Measurements from ENCODE around the gene SLC41A1. TPM values are rescaled to one million over a fixed set of nuclear protein-coding genes. Genes with fewer than 3 reads are reported as not detected.
A peak's percentile ranks its signal among the peaks of the same experiment; 100 is the strongest.

The SLC41A1 gene
- total and polyA plus RNA-seq, 9 of the 15 experiments (the other 6 are each of a cell fraction or from before 2014, with no cell fraction given) = 4.1 to 29.3 (median 11.4) TPM

DNA sequence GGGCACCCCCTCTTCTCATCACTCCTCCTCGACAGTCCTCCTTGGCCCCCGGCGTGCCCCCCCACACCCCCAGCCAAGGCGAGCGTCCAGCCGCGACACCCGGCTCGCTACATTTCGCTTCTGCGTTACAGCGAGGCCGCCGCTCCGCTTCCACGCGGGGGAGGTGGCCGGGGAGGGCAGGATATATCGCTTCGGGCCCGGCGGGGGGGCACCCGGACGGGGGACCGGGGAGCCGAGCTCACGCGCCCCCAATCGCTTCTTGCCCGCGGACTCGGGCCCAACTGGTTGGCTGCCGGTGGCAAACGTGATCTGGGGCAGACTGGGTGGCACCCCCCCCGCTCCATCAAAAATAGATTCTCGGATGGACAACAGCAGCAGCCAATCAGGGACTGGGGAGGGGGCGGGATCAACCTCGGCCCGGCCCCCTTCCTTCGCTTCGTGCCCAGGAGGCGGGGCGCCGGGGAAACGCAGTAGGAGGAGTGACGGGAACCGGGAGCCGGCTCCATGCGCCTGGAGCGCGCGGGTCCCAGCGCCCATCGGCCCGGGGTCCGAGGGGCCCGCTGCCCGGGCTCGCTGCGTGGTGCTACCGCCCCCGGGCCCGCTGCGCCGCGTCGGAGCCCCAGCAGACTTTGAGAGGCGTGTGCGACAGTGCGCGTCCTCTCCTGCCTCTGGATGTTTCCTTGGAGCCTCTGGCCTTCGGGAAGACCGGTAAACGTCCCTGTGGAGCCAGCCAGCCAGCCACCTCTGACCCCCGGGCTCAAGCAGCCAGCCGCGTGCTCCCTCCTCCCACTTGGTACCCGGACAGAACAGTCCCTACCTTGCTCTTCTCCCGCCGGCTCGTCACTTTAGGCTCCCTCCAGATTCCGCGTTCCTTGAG lies at the start of gene SLC41A1 (continued):
- TF ChIP-seq SP1 (CRISPR knock-in tag; IDR thresholded peaks at IDR 0.05) (peak; percentile 88), HNRNPL (IDR thresholded peaks at IDR 0.05; ENCODE audit: low read depth, low read length) (peak; percentile 56; the same call in 1 of the 2 replicates), CXXC5 (CRISPR knock-in tag; IDR thresholded peaks at IDR 0.05) (peak; percentile 83), MEF2A (IDR thresholded peaks at IDR 0.05; ENCODE audit: control insufficient read depth, low read depth, low read length) (peak; percentile 76; the same call in 1 of the 2 replicates), ZNF384 (IDR thresholded peaks at IDR 0.05; ENCODE audit: low read depth, low read length) (no peak), RCOR1 (IDR thresholded peaks at IDR 0.05; ENCODE audit: borderline replicate concordance in 1 of 2, low read depth in 2 of 2, low read length in 2 of 2) (peak in 1 of 2 experiments; percentile 16; a peak in 1 of 4 replicates), NBN (IDR thresholded peaks at IDR 0.05; ENCODE audit: low read depth) (0 out of 2 replicates have a peak, but pooled peaks have one; percentile 19), RBM25 (IDR thresholded peaks at IDR 0.05; ENCODE audit: low read depth, low read length, severe bottlenecking) (peak; percentile 89), TGIF2 (CRISPR knock-in tag; IDR thresholded peaks at IDR 0.05) (0 out of 2 replicates have a peak, but pooled peaks have one; percentile 4)
- TF ChIP-seq, protein P1, sequence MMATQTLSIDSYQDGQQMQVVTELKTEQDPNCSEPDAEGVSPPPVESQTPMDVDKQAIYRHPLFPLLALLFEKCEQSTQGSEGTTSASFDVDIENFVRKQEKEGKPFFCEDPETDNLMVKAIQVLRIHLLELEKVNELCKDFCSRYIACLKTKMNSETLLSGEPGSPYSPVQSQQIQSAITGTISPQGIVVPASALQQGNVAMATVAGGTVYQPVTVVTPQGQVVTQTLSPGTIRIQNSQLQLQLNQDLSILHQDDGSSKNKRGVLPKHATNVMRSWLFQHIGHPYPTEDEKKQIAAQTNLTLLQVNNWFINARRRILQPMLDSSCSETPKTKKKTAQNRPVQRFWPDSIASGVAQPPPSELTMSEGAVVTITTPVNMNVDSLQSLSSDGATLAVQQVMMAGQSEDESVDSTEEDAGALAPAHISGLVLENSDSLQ (IDR thresholded peaks at IDR 0.05) = peak; percentile 99
- TF ChIP-seq, protein P2, sequence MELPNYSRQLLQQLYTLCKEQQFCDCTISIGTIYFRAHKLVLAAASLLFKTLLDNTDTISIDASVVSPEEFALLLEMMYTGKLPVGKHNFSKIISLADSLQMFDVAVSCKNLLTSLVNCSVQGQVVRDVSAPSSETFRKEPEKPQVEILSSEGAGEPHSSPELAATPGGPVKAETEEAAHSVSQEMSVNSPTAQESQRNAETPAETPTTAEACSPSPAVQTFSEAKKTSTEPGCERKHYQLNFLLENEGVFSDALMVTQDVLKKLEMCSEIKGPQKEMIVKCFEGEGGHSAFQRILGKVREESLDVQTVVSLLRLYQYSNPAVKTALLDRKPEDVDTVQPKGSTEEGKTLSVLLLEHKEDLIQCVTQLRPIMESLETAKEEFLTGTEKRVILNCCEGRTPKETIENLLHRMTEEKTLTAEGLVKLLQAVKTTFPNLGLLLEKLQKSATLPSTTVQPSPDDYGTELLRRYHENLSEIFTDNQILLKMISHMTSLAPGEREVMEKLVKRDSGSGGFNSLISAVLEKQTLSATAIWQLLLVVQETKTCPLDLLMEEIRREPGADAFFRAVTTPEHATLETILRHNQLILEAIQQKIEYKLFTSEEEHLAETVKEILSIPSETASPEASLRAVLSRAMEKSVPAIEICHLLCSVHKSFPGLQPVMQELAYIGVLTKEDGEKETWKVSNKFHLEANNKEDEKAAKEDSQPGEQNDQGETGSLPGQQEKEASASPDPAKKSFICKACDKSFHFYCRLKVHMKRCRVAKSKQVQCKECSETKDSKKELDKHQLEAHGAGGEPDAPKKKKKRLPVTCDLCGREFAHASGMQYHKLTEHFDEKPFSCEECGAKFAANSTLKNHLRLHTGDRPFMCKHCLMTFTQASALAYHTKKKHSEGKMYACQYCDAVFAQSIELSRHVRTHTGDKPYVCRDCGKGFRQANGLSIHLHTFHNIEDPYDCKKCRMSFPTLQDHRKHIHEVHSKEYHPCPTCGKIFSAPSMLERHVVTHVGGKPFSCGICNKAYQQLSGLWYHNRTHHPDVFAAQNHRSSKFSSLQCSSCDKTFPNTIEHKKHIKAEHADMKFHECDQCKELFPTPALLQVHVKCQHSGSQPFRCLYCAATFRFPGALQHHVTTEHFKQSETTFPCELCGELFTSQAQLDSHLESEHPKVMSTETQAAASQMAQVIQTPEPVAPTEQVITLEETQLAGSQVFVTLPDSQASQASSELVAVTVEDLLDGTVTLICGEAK (IDR thresholded peaks at IDR 0.05) = no peak
- TF ChIP-seq, protein P2 (CRISPR knock-in tag; IDR thresholded peaks at IDR 0.05) = no peak

All from K562 (cell line).